ENCODE results near the gene UBE2E1.

DNA sequence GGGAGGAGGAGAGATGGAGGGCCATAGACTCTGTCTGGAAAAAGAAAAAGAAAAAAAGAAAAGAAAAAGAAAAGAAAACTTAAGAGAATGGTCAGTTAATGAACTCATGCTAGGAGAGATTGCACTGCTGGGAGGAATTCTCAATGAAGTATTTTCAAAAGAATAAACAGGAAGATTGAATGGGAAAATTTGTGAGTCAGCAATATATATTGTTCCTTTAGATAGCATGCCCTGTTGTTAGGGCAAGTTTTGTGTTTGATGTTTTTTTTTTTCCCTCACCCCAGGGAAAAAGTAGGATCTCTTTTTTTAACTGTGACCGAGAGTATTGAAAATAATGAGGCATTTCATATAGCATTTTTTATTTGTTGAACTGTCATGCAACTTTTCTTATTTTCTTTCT lies 131.5 kb downstream of the UBE2E1 start:
- no peak for TF ChIP-seq POLR2A (IDR thresholded peaks at IDR 0.05)
- TF ChIP-seq, protein P1, sequence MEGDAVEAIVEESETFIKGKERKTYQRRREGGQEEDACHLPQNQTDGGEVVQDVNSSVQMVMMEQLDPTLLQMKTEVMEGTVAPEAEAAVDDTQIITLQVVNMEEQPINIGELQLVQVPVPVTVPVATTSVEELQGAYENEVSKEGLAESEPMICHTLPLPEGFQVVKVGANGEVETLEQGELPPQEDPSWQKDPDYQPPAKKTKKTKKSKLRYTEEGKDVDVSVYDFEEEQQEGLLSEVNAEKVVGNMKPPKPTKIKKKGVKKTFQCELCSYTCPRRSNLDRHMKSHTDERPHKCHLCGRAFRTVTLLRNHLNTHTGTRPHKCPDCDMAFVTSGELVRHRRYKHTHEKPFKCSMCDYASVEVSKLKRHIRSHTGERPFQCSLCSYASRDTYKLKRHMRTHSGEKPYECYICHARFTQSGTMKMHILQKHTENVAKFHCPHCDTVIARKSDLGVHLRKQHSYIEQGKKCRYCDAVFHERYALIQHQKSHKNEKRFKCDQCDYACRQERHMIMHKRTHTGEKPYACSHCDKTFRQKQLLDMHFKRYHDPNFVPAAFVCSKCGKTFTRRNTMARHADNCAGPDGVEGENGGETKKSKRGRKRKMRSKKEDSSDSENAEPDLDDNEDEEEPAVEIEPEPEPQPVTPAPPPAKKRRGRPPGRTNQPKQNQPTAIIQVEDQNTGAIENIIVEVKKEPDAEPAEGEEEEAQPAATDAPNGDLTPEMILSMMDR (IDR thresholded peaks at IDR 0.05): no peak
